Stimulated activated CD8-positive, alpha-beta memory T cell treated with anti-CD3 and anti-CD28 coated beads, Interleukin-4, amount 100 ng/mL, for 24 hours (primary cell): ENCODE data around the gene TNIK.

Source experiments
- DNase-seq: peaks from one replicate; pipeline ENCODE4 v3.0.0-alpha.2; 2020; ENCODE audit warnings: low read depth

TNIK gene

DNA sequence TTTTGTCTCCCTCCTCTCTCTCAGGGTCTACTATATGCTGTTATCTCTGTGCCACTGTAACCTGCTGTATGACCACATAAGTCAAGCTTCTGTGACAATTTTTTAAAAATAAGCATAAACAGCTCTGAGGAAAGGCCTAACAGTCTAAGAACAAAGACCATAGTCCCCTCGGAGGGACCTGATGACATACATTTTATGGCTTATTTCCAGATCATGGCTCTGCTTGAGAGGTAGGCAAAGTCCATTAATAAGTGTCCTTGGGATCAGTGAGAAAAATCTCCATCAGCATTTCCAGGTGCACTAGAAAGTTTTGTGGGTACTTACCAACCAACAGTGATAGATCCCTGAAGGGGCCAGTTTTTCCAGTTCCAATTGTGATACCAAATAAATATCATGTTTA, 123.8 kb downstream of the TNIK start:
- DNase-seq, result no peak

DNA sequence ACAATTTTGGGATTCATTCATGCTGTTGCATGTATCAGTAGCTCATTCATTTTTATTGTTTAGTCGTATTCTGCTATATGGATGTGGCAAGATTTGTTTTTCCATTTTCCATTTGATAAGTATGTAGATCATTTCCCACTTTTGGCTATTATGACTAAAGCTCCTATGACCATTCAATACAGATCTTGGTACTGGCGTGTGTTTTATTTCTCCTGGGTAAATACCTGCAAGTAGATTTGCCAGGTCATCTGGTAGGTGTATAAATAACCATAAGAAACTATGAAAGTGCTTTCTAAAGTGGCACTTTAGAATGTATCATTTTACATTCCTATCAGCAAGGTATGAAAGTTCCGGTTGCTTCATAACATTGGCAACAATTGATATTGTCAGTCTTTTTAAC, 124.6 kb downstream of the TNIK start:
- DNase-seq, result no peak

DNA sequence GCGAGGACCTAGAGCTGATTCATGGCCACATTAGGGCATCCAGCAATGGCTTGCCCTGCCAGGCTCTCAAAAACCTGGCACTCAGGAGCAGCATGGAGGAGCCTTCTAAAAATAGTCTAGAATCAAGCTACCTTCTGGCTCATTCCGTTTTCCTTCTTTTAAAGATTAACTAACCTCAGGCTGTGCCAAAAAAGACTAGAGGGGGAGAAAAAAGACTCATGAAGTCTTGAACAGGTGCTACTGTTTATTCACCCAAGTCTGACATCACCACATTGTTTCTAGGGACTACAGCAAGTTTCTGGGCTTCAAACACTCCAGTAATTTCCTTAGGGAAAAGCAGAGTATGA, 125.8 kb downstream of the TNIK start:
- DNase-seq, result no peak

DNA sequence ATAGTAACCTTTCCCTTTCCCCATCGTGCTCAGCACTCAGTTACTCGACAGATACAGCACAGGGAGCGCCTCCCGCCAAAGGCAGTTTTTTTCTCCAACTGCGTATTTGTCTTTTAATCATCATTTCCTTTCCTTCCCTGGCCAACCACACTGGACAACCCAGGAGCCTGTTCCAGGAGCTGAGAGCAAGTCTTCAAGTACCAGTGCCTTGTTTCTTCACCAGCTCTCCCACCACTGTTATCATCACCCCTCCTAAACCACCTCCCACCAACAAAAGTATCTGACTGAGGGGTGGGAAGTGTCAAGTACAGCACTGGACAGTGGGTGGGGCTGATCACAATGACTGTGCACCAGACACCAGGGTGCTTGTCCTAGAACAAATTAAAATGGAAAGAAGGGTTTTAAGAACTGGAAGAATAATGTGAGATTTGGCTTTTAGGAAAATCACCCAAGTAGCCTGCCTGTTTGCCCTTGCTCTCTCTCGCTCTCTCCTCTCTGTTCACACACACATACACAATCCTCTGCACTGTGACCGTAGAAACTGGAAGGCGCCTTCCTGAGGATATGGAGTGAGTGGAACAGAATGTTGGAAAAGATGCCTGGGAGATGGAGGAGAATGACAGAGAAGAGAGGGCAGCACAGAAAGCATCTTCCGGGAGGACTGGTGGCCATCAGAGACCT, 126.3 kb downstream of the TNIK start:
- DNase-seq, result no peak

DNA sequence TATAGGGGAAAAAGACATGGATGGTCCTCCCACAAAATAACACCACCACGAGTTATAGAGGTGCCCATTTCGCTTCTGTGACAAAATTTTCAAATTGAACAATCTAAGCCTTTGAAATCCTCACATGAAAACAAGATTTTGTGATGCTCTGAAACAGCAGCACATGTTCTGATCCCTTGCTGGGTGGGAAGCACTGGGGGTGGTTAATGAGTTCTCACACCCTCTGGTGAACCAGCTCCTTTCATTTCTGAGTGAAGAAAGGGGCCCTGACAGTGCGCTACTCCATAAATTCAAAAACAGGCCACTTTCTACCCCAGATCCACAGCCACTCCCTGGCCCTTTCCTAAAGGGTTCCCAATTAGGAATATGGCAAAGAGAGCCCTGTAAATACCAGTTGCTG, 129.3 kb downstream of the TNIK start:
- DNase-seq, result no peak

DNA sequence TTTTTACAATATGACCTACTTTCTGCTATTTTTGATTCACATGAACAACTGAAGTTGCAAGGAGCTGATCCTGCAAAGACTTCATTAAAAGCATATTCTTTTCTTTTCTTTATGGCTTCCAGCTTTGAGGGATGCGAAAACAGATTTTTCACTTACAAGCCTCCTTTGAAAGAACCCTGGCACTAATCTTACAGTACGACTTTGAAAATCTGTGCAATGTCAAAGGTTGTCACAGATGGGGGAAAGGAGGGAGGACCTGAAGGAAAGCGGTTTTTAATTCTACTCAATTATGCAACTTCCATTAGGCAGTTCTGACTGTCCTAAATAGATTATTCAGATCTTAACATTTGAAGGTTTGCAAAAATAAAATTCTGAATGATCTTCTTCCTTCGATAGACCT, 130.5 kb downstream of the TNIK start:
- no peak for DNase-seq

DNA sequence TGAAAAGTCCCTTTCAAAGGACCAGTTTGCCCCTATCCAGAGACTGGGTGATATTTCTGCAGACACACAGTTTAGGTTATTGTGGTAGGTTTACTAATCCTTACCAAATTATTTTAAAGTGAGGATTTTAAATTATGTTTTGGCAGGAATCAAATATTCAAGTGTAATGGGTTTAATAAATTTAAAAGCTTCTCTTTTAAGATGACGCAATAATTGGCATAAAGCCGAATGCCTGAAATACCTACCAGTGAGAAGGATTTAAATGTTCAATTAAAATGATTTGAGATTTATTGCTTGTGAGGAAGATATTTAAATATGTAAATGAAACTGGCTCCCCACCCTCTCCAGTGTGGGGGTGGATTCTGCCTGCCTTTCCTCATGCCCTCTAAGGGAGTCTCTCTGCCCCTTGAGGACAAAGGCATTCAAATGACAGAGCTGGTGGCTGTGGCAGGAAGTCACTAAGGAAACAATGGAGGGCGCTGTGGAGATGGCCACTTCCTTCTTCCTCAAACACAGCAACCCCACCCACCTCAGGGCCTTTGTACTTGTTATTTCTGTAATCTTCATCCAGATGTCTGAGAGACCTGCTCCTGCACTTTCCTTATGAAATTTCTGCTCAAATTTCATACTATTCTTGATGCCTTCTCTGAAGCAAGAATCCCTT, 131.7 kb downstream of the TNIK start:
- peak; percentile 8 for DNase-seq

DNA sequence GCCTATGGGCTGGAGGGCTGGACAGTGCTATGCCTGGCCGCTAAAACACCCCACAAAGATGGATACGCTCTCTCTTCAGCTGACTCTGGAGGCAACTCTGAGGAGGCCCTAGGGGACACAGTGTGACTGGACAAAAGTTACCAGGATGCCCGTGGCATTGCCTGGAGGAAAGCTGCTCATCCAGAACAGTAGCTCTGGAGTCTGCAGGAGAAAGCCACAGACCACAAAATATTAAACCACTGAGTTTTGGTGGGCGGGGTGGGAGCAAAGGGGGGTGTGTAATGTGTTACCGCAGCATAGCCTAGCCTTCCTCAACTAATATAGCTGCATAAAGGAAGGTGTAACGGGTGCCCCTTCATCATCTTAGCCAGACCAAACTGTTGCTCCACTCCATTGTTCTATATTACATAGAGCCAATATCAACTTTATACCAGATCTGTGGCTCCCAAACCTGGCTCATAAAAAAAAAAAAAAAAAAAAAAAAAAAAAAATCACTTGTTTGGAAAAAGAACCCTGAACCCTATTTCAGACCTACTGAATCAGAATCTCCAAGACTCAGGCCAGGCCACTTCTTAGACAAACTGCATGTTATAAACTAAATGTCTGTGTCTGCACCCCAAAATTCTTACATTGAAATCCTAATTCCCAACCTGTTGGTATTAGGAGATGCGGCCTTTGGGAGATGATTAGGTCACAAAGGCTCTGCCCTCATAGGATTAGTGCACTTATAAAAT, 132.6 kb downstream of the TNIK start:
- no peak for DNase-seq

DNA sequence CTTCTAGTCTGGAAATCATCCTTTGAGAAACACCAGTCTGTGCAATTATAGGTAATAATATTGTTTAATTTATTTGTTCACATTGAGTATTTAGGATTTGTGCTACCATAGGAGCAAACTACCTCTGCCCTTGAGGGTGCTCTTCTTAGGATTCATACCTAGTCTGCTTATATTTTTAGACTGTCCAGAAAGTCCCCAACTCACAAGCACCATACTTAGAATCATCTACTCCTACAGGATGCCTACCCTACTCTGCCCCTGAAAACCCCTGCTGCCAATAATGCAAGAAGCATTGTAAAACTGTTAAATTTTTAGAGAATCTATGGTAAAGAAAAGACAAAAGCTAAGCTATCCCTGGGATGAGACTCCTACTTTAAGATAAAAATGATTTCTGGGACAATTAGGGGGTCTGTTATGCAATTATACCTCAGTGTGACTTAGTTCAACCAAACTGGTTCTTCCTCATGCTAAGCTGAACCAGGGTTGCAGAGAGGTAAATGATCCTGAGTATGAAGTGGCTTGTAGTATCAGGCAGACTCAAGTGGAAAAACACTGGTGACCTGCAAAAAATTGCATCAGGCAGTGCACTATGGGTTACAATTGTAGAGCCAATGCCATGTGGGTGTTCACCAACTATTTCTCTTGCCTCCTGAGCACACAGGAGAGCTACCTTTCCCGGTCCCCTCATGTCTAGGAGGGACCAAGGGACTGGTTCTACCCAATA, 133.3 kb downstream of the TNIK start:
- no peak for DNase-seq

DNA sequence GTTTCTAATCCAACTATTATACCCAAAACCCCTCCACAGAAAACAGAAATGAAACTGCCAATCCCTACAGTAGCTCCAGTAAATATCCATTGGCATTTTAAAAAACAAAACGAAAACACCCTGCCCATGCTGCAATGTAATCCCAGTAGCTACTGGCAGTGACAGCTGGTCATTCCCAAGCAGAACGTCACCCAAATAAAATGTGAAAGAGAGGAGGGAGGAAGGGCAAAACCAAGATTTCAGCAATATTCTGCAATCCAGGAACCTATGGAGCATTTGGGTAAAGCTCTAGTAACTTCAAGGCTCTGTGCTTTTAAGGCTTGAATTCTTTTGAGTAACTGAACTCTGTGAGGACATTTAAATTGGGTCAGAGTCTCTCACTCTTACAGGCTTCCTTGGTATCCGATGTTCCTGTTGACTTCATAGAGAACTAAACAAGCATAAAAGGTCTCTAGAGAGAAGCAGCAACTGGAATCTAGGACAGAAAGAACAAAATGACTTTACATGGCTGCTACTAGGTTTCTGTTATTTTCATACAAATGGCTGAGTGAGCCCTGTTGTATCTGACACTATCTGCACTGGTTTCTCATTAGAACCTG, 136.2 kb downstream of the TNIK start:
- no peak for DNase-seq

DNA sequence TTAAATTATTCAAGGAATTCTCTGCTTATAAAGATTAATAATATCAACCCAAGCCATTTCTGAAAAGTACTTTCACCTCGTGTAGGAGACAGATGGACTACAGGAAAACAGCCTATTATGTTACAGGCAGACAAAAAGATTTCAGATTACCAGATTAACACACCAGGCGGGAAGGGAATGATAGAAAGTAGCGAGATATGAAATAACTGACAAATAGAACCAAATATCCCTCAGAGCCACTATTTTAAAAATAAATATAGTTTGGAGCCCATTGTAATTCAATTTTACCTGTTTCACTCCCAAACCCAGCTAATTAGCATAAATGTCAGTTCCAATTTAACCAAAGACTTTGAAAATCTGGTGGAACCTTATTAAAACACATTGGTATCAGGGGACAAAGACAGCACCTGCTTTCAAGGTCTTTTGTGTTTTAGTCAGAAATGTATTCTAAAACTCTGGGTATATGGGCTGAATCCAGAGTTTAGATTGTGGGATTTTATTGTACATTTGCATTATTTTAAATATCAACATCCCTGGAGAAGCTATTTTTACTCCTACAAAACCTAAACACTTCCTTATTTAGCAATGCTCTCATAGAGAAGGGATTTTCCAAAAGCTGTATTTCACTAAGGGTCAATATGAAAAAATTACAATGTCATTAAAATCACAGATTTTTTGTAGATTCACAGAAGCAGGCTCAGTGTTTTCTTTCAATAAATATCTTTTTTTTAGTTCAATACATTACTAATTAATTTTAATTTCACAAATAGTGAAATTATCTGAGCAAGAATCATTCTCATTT, 138.4 kb downstream of the TNIK start:
- no peak for DNase-seq

DNA sequence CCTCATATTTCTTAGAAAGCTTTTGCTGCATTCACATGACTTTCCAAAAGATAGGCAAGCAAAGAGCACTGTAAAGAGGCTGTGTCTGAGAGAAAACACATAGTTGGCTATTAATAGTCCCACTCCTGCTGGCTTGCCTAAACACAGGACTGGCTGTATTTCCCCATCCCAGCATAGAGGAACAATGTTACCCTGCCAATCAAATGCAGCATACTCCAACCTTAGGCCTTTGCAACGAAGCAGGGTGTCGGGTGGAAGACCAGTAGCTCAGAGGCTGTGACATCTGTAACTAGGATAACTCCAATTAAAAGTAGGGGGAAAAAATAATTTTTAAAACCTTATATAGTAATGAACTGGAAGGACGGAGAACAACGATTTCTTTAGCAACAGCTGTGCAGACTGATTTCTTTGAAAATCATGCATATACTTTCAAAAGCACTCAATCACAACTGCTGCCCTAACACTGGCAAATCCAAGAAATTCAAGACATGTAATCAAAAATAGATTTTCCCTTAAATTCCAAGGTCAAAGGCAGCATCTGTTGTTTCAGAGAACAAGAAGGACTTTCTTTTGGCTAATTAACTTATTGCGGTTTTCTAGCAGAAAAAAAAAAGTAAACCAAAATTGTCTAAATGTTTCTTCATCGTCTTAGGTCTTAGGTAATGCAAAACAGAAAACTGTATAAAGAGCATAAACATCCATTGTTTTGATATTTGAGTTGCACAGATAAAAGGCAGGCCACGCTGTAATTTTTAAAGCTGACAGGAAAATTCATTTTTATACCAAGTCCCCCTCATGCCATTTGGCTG, 139.3 kb downstream of the TNIK start:
- no peak for DNase-seq

DNA sequence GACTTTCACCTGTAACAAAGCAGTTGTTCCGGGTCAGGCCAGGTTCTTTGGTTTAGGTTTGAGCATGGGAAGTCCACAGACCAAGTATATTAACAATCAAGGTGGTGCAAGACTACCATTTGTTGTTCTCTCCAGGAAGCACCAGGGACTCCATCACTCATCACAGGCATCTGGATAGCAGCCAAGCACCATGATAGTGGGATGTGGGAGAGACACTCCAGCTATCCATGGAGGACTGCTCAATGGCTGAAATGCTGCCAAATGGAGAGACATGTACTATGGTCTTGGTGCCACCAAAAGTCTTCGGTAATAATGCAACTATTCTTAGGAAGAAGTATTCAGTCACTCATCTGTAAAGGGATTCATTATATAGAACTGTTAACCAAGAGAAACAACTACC, 143.0 kb downstream of the TNIK start:
- no peak for DNase-seq

DNA sequence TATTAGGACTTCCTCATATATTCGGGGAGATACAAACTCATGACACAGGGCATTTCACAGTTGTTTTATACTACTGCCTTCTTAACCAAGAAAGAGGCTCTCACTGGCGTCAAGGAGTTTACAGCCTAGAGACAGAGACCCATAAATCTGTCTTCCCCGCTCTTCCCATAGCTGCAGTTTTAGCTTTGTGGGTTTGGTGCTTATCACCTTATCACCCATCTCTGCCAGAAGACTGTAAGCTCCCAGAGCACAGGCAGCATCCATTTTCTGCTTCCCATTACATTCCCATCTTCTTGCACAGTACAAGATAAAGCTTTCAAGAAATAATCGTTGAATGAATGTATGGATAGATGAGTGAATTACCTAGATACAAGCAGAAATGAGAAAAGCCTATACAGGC, 144.3 kb downstream of the TNIK start:
- DNase-seq, result no peak

DNA sequence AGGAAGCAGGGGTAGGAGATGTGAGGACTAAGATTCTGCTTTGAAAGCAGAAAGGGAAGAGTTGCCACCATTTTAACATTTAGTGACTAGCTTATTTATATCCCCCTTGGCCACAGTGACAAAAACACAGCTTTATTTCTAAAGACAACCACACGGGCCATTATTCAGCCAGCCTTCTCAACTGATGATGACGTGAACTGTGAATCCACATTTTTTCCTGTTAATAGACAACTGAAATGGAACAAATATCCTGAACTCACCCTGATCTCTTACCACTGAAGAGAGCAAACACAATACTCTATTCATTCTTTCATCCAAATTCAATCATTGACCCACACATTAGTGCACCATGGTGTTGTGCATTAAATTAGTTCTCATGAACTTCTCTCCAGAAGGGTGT, 145.1 kb downstream of the TNIK start:
- DNase-seq, result no peak

DNA sequence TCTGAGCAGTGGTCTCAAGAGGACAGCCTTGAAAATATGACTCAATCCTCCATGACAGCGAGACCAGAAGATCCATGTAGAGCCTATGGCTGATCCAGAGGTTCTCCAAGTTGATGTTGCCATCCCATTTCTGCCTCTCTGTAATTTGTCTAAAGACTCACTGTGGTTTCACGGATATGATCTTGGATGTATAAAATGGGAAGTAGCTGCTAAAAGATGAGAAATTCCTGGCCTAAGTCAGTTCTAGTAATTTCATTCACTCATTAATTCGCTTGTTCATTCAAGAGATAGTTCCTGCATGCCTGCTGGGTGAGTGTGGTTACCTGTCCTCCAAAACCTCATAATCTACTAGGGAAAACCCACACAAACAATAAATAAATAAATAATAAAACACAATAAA, 145.9 kb downstream of the TNIK start:
- DNase-seq, result no peak

DNA sequence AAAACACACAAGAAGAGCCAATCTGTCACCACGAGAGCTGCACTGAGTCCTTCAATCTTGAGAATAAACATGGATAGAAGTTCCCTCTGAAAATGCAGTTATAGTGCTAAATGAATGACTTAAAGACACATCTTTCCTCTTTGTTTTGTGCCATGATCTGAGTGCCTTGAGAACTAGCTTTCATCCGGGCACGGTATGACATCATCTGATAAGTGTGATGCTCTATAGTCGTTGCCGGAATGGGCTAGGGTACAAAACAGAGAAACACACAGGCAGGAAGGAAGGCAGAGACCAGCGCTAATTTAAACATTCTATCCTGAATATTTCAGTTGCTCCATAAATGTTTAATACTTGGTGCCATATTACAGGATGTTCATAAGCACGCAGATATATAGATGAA, 146.5 kb downstream of the TNIK start:
- DNase-seq, result no peak

DNA sequence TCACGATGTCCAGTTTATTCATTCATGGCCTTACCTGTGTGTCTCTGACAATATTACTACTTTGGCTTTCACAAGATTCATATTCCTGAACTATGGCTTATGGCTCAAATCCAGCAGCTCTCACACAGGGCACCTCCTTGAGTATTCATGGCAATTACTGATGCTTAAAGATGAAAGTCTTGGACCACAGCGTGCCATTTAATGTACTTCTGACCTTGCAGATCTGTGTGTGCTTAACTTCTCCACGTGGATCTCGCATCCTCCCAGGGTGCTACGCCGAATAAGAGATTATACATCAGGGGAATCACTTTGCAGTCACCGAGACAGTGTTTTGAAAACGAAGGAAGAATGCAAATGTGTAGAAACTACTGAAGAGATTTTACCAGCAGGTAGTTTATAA, 147.5 kb downstream of the TNIK start:
- DNase-seq, result no peak

DNA sequence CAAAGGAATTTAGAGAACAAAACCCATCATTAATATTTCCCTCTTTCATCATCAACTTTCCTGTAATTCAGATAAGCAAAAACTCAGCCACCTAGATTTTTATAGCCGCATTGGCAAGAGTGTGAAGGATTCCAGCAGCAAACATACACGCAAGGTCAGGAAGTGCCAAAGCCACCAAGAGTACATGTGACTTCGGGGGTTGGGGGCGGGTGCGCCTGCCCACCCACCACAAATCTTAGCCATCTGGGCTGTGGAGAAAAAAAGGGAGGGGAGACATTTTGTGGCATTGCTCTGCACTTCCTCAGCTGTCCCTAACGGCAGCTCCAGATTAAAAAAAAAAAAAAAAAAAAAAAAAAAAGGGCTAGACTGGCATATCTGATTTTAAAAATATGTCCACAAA, 148.4 kb downstream of the TNIK start:
- no peak for DNase-seq

DNA sequence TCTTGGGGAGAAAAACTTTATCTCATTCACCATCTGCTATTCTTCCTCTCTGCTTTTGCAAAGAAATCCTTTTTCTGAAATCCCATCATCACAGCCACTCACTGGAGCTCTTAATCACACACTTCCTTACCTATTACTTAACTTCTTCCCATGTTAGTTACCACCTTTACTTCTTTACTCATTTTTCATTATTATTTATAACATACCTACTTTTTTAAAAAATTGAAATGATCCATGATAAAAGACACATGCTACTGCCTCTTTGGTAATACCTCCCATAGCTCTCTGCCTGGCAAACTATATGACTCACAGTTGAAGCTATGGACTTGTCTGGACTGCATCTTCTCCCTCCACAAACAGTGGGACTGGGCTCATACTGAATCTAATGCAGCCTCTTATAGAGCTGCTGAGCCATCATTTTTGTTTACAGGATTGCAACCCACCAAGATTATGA, 150.3 kb downstream of the TNIK start:
- no peak for DNase-seq

DNA sequence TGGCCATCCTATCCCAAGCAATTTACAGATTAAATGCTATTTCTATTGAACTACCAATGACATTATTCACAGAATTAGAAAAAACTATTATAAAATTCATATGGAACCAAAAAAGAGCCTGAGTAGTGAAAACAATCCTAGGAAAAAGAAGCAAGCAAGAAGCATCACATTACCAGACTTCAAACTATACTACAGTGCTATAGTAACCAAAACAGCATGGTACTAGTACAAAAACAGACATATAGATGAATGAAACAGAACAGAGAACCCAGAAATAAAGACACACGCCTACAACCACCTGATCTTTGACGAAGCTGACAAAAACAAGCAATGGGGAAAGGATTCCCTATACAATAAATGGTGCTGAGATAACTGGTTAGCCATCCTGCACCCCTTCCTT, 152.2 kb downstream of the TNIK start:
- DNase-seq, result no peak
